H1 (cell line): ENCODE measurements around the gene TAOK2. TPM values are rescaled to one million over a fixed set of nuclear protein-coding genes. Genes with fewer than 3 reads are reported as not detected.

Source experiments
- CTCF ChIA-PET: fragments of 300-600 bp; sonication (Branson Sonifier 250); formaldehyde crosslinking; loops from one replicate; lab custom pipeline; 2021; ENCODE audit not compliant: partially characterized antibody; lab: Charles Lee
- POLR2A ChIA-PET: fragments of 300-600 bp; sonication (Branson Sonifier 250); formaldehyde crosslinking; loops from one replicate; lab custom pipeline; 2021; ENCODE audit warnings: inconsistent platforms; ENCODE audit not compliant: partially characterized antibody; lab: Charles Lee
- DNase-seq, 2 experiments: peaks; one replicate each; pipeline versions ENCODE4 v3.0.0 to v3.0.0-alpha.2; 2010 to 2022; ENCODE audit warnings: low spot score in 2 of 2, low read depth in 1 of 2, mixed read lengths in 1 of 2
- FAIRE-seq: peaks from 2 replicates; lab custom pipeline; 2011; peaks lifted over from hg19 to GRCh38; lab: Jason Lieb, UNC
- H2AFZ ChIP-seq: 2 replicates; pipeline ENCODE4 v1.8.1; 2012; ENCODE audit warnings: low read length, inconsistent platforms
- H2AK5ac ChIP-seq: 2 replicates; pipeline ENCODE4 v1.6.1; 2013; ENCODE audit warnings: low read depth, low read length
- H2BK120ac ChIP-seq: replicated peaks from 2 replicates; pipeline ENCODE3; 2013; ENCODE audit warnings: low read depth, low read length, inconsistent platforms
- H2BK12ac ChIP-seq: 2 replicates; pipeline ENCODE4 v1.6.1; 2013; ENCODE audit warnings: low read depth, low read length
- H2BK15ac ChIP-seq: 2 replicates; pipeline ENCODE4 v1.6.1; 2013; ENCODE audit warnings: low read length
- H2BK20ac ChIP-seq: 2 replicates; pipeline ENCODE4 v1.6.1; 2013; ENCODE audit warnings: low read length
- H2BK5ac ChIP-seq: 2 replicates; pipeline ENCODE4 v1.6.1; 2013; ENCODE audit warnings: low read depth, low read length
- H3K14ac ChIP-seq: 2 replicates; pipeline ENCODE4 v1.6.1; 2013; ENCODE audit warnings: inconsistent platforms; ENCODE audit not compliant: insufficient read length
- H3K18ac ChIP-seq: 2 replicates; pipeline ENCODE4 v1.6.1; 2013; ENCODE audit warnings: low read length; ENCODE audit errors: extremely low read depth
- H3K23ac ChIP-seq: 2 replicates; pipeline ENCODE4 v1.6.1; 2013; ENCODE audit warnings: inconsistent platforms; ENCODE audit not compliant: insufficient read length
- H3K23me2 ChIP-seq: 2 replicates; pipeline ENCODE4 v1.6.1; 2013; ENCODE audit warnings: low read depth, low read length
- H3K27ac ChIP-seq: 2 replicates; pipeline ENCODE4 v1.6.1; 2011; ENCODE audit warnings: low read depth, low read length, inconsistent platforms
- H3K27me3 ChIP-seq, 4 experiments: replicated peaks in 1 of 4; 1 replicate in 1 of 4; 2 replicates in 3 of 4; pipeline versions ENCODE4 v1.6.1 to v1.8.1; 2011 to 2013; ENCODE audit warnings: low read length in 3 of 4, mild to moderate bottlenecking in 3 of 4, inconsistent platforms in 2 of 4, mixed read lengths in 2 of 4, moderate library complexity in 1 of 4; ENCODE audit not compliant: control insufficient read depth in 3 of 4, insufficient read depth in 3 of 4; ENCODE audit errors: extremely low read depth in 1 of 4
- H3K36me3 ChIP-seq, 4 experiments: 2 replicates each; pipeline versions ENCODE4 v1.6.1 to v1.8.1; 2011 to 2013; ENCODE audit warnings: mild to moderate bottlenecking in 4 of 4, low read length in 3 of 4, moderate library complexity in 2 of 4, control low read depth in 1 of 4, inconsistent platforms in 1 of 4; ENCODE audit not compliant: insufficient read depth in 4 of 4, control insufficient read depth in 2 of 4
- H3K4ac ChIP-seq: replicated peaks from 2 replicates; pipeline ENCODE3; 2013; ENCODE audit warnings: low read length, low read depth, mixed read lengths, inconsistent platforms; ENCODE audit not compliant: insufficient read length
- H3K4me1 ChIP-seq, 4 experiments: replicated peaks in 1 of 4; 1 replicate in 1 of 4; 2 replicates in 3 of 4; pipeline versions ENCODE4 v1.6.1 to v1.8.1; 2011 to 2013; ENCODE audit warnings: low read length in 3 of 4, inconsistent platforms in 2 of 4, mixed read lengths in 1 of 4; ENCODE audit not compliant: insufficient read depth in 4 of 4, control insufficient read depth in 3 of 4
- H3K4me2 ChIP-seq, 2 experiments: 2 replicates each; pipeline versions ENCODE4 v1.6.1 to v1.8.1; 2011 to 2013; ENCODE audit warnings: low read depth in 2 of 2, low read length in 2 of 2, control low read depth in 1 of 2, inconsistent platforms in 1 of 2, mild to moderate bottlenecking in 1 of 2; ENCODE audit not compliant: insufficient read depth in 1 of 2
- H3K4me3 ChIP-seq, 4 experiments: fragments of 200-600, 300-600 bp in 1 of 4; sonication (generic), shearing (Covaris generic), sonication (Bioruptor Twin) in 1 of 4; 2 replicates each; pipeline versions ENCODE4 v1.5.1 to v1.8.1; 2011 to 2016; ENCODE audit warnings: low read length in 4 of 4, low read depth in 3 of 4, control low read depth in 2 of 4, inconsistent platforms in 2 of 4, mild to moderate bottlenecking in 2 of 4, mixed read lengths in 1 of 4, moderate library complexity in 1 of 4; ENCODE audit not compliant: insufficient read depth in 2 of 4; ENCODE audit errors: extremely low read depth in 1 of 4
- H3K56ac ChIP-seq: replicated peaks from 2 replicates; pipeline ENCODE3; 2013; ENCODE audit warnings: low read depth, mild to moderate bottlenecking, mixed read lengths, low read length, inconsistent platforms; ENCODE audit not compliant: insufficient read length
- H3K79me1 ChIP-seq: 2 replicates; pipeline ENCODE4 v1.6.1; 2013; ENCODE audit warnings: low read depth, low read length, control low read depth
- H3K79me2 ChIP-seq, 2 experiments: 2 replicates each; pipeline versions ENCODE4 v1.6.1 to v1.8.1; 2012 to 2013; ENCODE audit warnings: low read length in 2 of 2, mild to moderate bottlenecking in 2 of 2, inconsistent platforms in 1 of 2; ENCODE audit not compliant: insufficient read depth in 2 of 2, control insufficient read depth in 1 of 2
- H3K9ac ChIP-seq, 4 experiments: replicated peaks in 1 of 4; 1 replicate in 1 of 4; 2 replicates in 3 of 4; pipeline versions ENCODE4 v1.6.1 to v1.8.1; 2011 to 2013; ENCODE audit warnings: low read depth in 3 of 4, low read length in 3 of 4, control low read depth in 2 of 4, mild to moderate bottlenecking in 2 of 4, moderate library complexity in 2 of 4, inconsistent platforms in 1 of 4; ENCODE audit errors: extremely low read depth in 1 of 4
- H3K9me3 ChIP-seq, 2 experiments: 2 replicates each; pipeline versions ENCODE4 v1.6.1 to v1.8.1; 2012 to 2013; ENCODE audit warnings: mild to moderate bottlenecking in 2 of 2, moderate library complexity in 2 of 2, control low read depth in 1 of 2, inconsistent platforms in 1 of 2, low read depth in 1 of 2, low read length in 1 of 2, mixed read lengths in 1 of 2; ENCODE audit not compliant: insufficient read depth in 2 of 2
- H4K20me1 ChIP-seq, 2 experiments: replicated peaks in 1 of 2; 2 replicates each; pipeline versions ENCODE3 to v1.8.1; 2011 to 2013; ENCODE audit warnings: inconsistent platforms in 2 of 2, low read length in 2 of 2, mild to moderate bottlenecking in 1 of 2; ENCODE audit not compliant: insufficient read depth in 2 of 2, control insufficient read depth in 1 of 2
- H4K5ac ChIP-seq: 2 replicates; pipeline ENCODE4 v1.6.1; 2013; ENCODE audit warnings: low read length, low read depth, mixed read lengths, inconsistent platforms; ENCODE audit not compliant: insufficient read length
- H4K8ac ChIP-seq: 2 replicates; pipeline ENCODE4 v1.8.0; 2013; ENCODE audit warnings: mild to moderate bottlenecking, moderate library complexity, low read length, inconsistent platforms; ENCODE audit not compliant: insufficient read depth; ENCODE audit errors: extremely low read depth
- H4K91ac ChIP-seq: replicated peaks from 2 replicates; pipeline ENCODE3; 2013; ENCODE audit warnings: low read length, mixed read lengths, inconsistent platforms; ENCODE audit not compliant: insufficient read length
- ASH2L ChIP-seq: fragments of 200-600, 300-600 bp; sonication (generic); IDR thresholded peaks from one replicate; pipeline ENCODE4 v1.7.1; 2017; ENCODE audit warnings: low read length
- BCL11A ChIP-seq, 2 experiments: IDR thresholded peaks; one replicate each; pipeline ENCODE4 v1.6.1; 2011; ENCODE audit warnings: low read depth in 2 of 2, low read length in 2 of 2, mild to moderate bottlenecking in 2 of 2
- EGR1 ChIP-seq: IDR thresholded peaks from 2 replicates; pipeline ENCODE4 v1.6.1; 2011; ENCODE audit warnings: low read depth, low read length, borderline replicate concordance
- EZH2 ChIP-seq: fragments of 200-600 bp; sonication (generic); IDR thresholded peaks from 2 replicates; pipeline ENCODE4 v1.7.1; 2012; ENCODE audit warnings: low read depth, mild to moderate bottlenecking, moderate library complexity, low read length, inconsistent platforms; ENCODE audit not compliant: severe bottlenecking
- KDM4A ChIP-seq: IDR thresholded peaks from one replicate; pipeline ENCODE4 v1.7.1; 2012; ENCODE audit warnings: low read depth, mild to moderate bottlenecking, moderate library complexity, low read length, inconsistent platforms; ENCODE audit not compliant: severe bottlenecking
- PHF8 ChIP-seq: fragments of 200-600 bp; sonication (generic); conservative IDR thresholded peaks from 2 replicates; pipeline ENCODE4 v1.7.1; 2012; ENCODE audit warnings: low read depth, mild to moderate bottlenecking, inconsistent platforms, low read length, moderate library complexity
- RAD21 ChIP-seq, 2 experiments: IDR thresholded peaks in 1 of 2; conservative IDR thresholded peaks in 1 of 2; 2 replicates each; pipeline ENCODE4 v1.6.1; 2011; ENCODE audit warnings: low read depth in 2 of 2, low read length in 2 of 2, improper control_type of control experiment in 1 of 2, inconsistent platforms in 1 of 2, mild to moderate bottlenecking in 1 of 2, moderate library complexity in 1 of 2
- RBBP5 ChIP-seq: IDR thresholded peaks from 2 replicates; pipeline ENCODE4 v1.7.1; 2012; ENCODE audit warnings: low read depth, mild to moderate bottlenecking, inconsistent platforms, low read length, moderate library complexity, borderline replicate concordance
- SAP30 ChIP-seq: fragments of 300-600 bp; sonication (generic); IDR thresholded peaks from 2 replicates; pipeline ENCODE4 v1.7.1; 2012; ENCODE audit warnings: low read length, moderate library complexity, mild to moderate bottlenecking, inconsistent platforms; ENCODE audit not compliant: insufficient read depth, insufficient replicate concordance
- SUZ12 ChIP-seq: fragments of 200-600 bp; sonication (generic); IDR thresholded peaks from 2 replicates; pipeline ENCODE4 v1.6.1; 2012; ENCODE audit warnings: mild to moderate bottlenecking, inconsistent platforms, low read length, moderate library complexity, mixed read lengths
- ZNF274 ChIP-seq: IDR thresholded peaks from 2 replicates; pipeline ENCODE4 v1.7.0; 2012; ENCODE audit warnings: low read length, borderline replicate concordance; ENCODE audit errors: extremely low read depth
- WGBS, 2 experiments: shearing (Covaris generic) in 1 of 2; methylation state at CpG; one replicate each; pipeline versions ENCODE4 v1.1.6 to v1.1.7; 2013 to 2015; ENCODE audit warnings: low lambda C conversion rate in 2 of 2, mixed read lengths in 2 of 2, inconsistent platforms in 1 of 2, low coverage in 1 of 2, missing lambda C conversion rate in 1 of 2; ENCODE audit not compliant: insufficient replicate concordance in 2 of 2, insufficient coverage in 1 of 2, insufficient read length in 1 of 2; ENCODE audit errors: extremely low coverage in 1 of 2, missing lambda C conversion rate in 1 of 2; 5-methylcytosine and 5-hydroxymethylcytosine counted together
- polyA plus RNA-seq, 7 experiments: library from polyadenylated mRNA; depleted of rRNA in 3 of 7; stranded (reverse) in 5 of 7; unstranded in 2 of 7; fragments of >200 nt in 5 of 7; fragments of 200-250 nt in 2 of 7; gene quantifications; 1 replicate in 5 of 7; 2 replicates in 1 of 7; 4 replicates in 1 of 7; pipeline versions ENCODE4 v1.2.1 to v1.2.3, GENCODE V29; 2011 to 2013; ENCODE audit warnings: missing spikeins in 2 of 7, mixed read lengths in 2 of 7
- total RNA-seq: library from RNA; stranded (reverse); fragmentation: NEBNext Ultra II Directional; extraction: Animal tissue kit (Norgen Biotek cat#: 25700); gene quantifications from 2 replicates; pipeline ENCODE4 v1.2.1, GENCODE V29; 2021

TAOK2 gene
- total and polyA plus RNA-seq, 2 of the 8 experiments (the other 6 are each of a cell fraction or from before 2014, with no cell fraction given), result 13.5 to 32.6 TPM

GRCh38 chr16:30006659-30007377, 33.1 kb downstream of the TAOK2 start:
- H4K8ac ChIP-seq, result peak overlapping the region; percentile 74
- CTCF ChIA-PET, result interaction anchor here (0.6 to 3.2 kb wide), 9 partner anchors 8 to 306 kb away, joined by 3 to 10 read pairs (median 7); partner anchors contain the start of genes INO80E and TBX6
- H3K14ac ChIP-seq, result no peak overlapping the region
- no peak overlapping the region for H3K27ac ChIP-seq
- H3K56ac ChIP-seq, result no peak overlapping the region
- H3K4me1 ChIP-seq, result peaks cover 0 to 21% (median 11%) of the 10 kb centered on the region in 4 experiments; a peak in 6 of 7 replicates
- H3K18ac ChIP-seq, result no peak overlapping the region
- no peak overlapping the region for H2BK20ac ChIP-seq
- H2BK15ac ChIP-seq, result no peak overlapping the region
- H3K9me3 ChIP-seq, result no peaks in the 10 kb centered on the region
- no peak overlapping the region for H3K4me3 ChIP-seq
- no peak overlapping the region for H2AK5ac ChIP-seq
- no peaks in the 10 kb centered on the region for H3K79me1 ChIP-seq
- 98% methylated on average over 27 of the region's 34 CpGs; no CpG with 5 or more reads in 1 of the 2 experiments for WGBS, 2 experiments
- H2BK120ac ChIP-seq, result no peak overlapping the region
- FAIRE-seq (no peak), DNase-seq (no peak)
- H3K79me2 ChIP-seq, result no peaks in the 10 kb centered on the region
- H4K20me1 ChIP-seq, result peaks cover 3 to 7% of the 10 kb centered on the region in 2 experiments
- no peak overlapping the region for H3K4me2 ChIP-seq
- H3K23ac ChIP-seq, result no peak overlapping the region
- no peak overlapping the region for H4K5ac ChIP-seq
- no peak overlapping the region for H2AFZ ChIP-seq
- peaks cover 0 to 10% (median 5%) of the 10 kb centered on the region in 4 experiments; a peak in 5 of 8 replicates for H3K36me3 ChIP-seq
- no peak overlapping the region for H2BK5ac ChIP-seq
- no peak overlapping the region for H2BK12ac ChIP-seq
- no peak overlapping the region for H3K4ac ChIP-seq
- H3K27me3 ChIP-seq, result peaks cover 0 to 17% (median 10%) of the 10 kb centered on the region in 4 experiments; a peak in 4 of 7 replicates
- H4K91ac ChIP-seq, result no peak overlapping the region
- H3K9ac ChIP-seq, result no peak overlapping the region
- POLR2A ChIA-PET, result interaction anchor here (0.7 to 4.9 kb wide), 13 partner anchors 8 to 198 kb away, joined by 3 to 34 read pairs (median 4); partner anchors contain the start of genes C16orf92, HIRIP3, INO80E and KCTD13
- H3K23me2 ChIP-seq, result peaks cover 12% of the 10 kb centered on the region; the same call in 1 of the 2 replicates
- TF ChIP-seq BCL11A (IDR thresholded peaks at IDR 0.05; ENCODE audit: low read depth in 2 of 2, low read length in 2 of 2), result no peak
- no peak for TF ChIP-seq RAD21 (IDR thresholded peaks at IDR 0.05 in 1 of 2, conservative IDR thresholded peaks at IDR 0.05 in 1 of 2; ENCODE audit: low read depth in 2 of 2, low read length in 2 of 2)
- no peak for TF ChIP-seq SAP30
- TF ChIP-seq KDM4A, result no peak
- no peak for TF ChIP-seq ZNF274
- no peak for TF ChIP-seq SUZ12
- no peak for TF ChIP-seq EZH2
- TF ChIP-seq ASH2L, result no peak
- TF ChIP-seq EGR1, result no peak
- TF ChIP-seq RBBP5, result no peak
- no peak for TF ChIP-seq PHF8
